Ascending aorta (tissue), 2 donors: Measurements from ENCODE around the gene NGEF. TPM values are rescaled to one million over a fixed set of nuclear protein-coding genes. Genes with fewer than 3 reads are reported as not detected.
A peak's percentile ranks its signal among the peaks of the same experiment; 100 is the strongest.

Experiments
- DNase-seq, 2 donors: peaks; one replicate each; pipeline ENCODE4 v3.0.0-alpha.2; 2019; ENCODE audit warnings: low spot score in 2 of 2
- H3K27ac ChIP-seq, 2 donors: fragments of 200-600 bp; sonication (generic); one replicate each; pipeline ENCODE4 v1.5.1; 2016 to 2017; ENCODE audit warnings: mild to moderate bottlenecking in 1 of 2
- H3K27me3 ChIP-seq: fragments of 200-600 bp; sonication (generic); one replicate; pipeline ENCODE4 v1.5.1; 2017
- H3K36me3 ChIP-seq, 2 donors: fragments of 200-600 bp; sonication (generic); one replicate each; pipeline ENCODE4 v1.5.1; 2016
- H3K4me1 ChIP-seq, 2 donors: fragments of 200-600 bp; sonication (generic); one replicate each; pipeline ENCODE4 v1.5.1; 2016 to 2017; ENCODE audit warnings: mild to moderate bottlenecking in 1 of 2
- H3K4me3 ChIP-seq, 2 donors: fragments of 200-600 bp; sonication (generic); one replicate each; pipeline ENCODE4 v1.5.1; 2016 to 2017; ENCODE audit warnings: mild to moderate bottlenecking in 1 of 2
- H3K9me3 ChIP-seq, 2 donors: fragments of 200-600 bp; sonication (generic); one replicate each; pipeline ENCODE4 v1.5.1; 2016
- intact Hi-C: fragments of 100-400 bp; cut with DNase I; formaldehyde crosslinking; loops from one replicate; pipeline ENCODE4 v1.15.1; 2023
- total RNA-seq: library from RNA; depleted of rRNA; stranded (reverse); fragments of >200 nt; gene quantifications from one replicate; pipeline ENCODE4 v1.1.0, GENCODE V29; 2016
- TF ChIP-seq, protein P1 (sequence below), 3 experiments: fragments of 200-600 bp in 2 of 3; fragments of 450-650 bp in 1 of 3; sonication (generic) in 2 of 3; IDR thresholded peaks; one replicate each; pipeline ENCODE4 v1.5.1; 2016 to 2019; ENCODE audit warnings: antibody characterized with exemption in 3 of 3, mild to moderate bottlenecking in 1 of 3, moderate library complexity in 1 of 3

The NGEF gene
- total RNA-seq, 1 donor from 2014 or later = 0.43 TPM

GRCh38 chr2:232846055-232846454, 167.0 kb downstream of the NGEF start:
- no peak overlapping the region for H3K27ac ChIP-seq
- H3K9me3 ChIP-seq = no peaks in the 10 kb centered on the region
- intact Hi-C loops = no loop called here
- TF ChIP-seq, protein P1, sequence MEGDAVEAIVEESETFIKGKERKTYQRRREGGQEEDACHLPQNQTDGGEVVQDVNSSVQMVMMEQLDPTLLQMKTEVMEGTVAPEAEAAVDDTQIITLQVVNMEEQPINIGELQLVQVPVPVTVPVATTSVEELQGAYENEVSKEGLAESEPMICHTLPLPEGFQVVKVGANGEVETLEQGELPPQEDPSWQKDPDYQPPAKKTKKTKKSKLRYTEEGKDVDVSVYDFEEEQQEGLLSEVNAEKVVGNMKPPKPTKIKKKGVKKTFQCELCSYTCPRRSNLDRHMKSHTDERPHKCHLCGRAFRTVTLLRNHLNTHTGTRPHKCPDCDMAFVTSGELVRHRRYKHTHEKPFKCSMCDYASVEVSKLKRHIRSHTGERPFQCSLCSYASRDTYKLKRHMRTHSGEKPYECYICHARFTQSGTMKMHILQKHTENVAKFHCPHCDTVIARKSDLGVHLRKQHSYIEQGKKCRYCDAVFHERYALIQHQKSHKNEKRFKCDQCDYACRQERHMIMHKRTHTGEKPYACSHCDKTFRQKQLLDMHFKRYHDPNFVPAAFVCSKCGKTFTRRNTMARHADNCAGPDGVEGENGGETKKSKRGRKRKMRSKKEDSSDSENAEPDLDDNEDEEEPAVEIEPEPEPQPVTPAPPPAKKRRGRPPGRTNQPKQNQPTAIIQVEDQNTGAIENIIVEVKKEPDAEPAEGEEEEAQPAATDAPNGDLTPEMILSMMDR (IDR thresholded peaks at IDR 0.05) = no peak
- H3K27me3 ChIP-seq = no peaks in the 10 kb centered on the region
- DNase-seq = no peak
- H3K4me3 ChIP-seq = no peak overlapping the region
- peaks cover 84 to 86% of the 10 kb centered on the region in 2 donors for H3K36me3 ChIP-seq
- H3K4me1 ChIP-seq = no peaks in the 10 kb centered on the region

DNA sequence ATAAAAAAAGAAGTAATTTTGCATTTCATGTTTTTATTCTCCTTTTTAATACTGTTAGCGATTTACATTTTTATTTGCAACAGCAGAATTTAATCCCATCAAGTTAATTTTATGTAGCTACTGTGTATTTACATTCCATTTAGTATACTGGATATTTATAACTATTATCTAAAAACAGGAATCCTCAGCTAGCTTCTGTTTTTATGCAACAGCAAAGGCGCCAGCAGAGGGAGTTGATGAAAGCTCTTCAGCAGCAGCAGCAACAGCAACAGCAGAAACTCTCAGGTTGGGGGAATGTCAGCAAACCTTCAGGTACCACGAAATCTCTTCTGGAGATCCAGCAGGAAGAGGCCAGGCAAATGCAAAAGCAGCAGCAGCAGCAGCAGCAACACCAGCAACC, 169.2 kb downstream of the NGEF start:
- H3K36me3 ChIP-seq = peaks cover 69 to 75% of the 10 kb centered on the region in 2 donors
- H3K9me3 ChIP-seq = no peaks in the 10 kb centered on the region
- no peak overlapping the region for H3K27ac ChIP-seq
- intact Hi-C loops = no loop called here
- no peak for DNase-seq
- H3K4me1 ChIP-seq = no peaks in the 10 kb centered on the region
- H3K27me3 ChIP-seq = no peaks in the 10 kb centered on the region
- H3K4me3 ChIP-seq = no peak overlapping the region
- TF ChIP-seq, protein P1 (IDR thresholded peaks at IDR 0.05) = no peak

DNA sequence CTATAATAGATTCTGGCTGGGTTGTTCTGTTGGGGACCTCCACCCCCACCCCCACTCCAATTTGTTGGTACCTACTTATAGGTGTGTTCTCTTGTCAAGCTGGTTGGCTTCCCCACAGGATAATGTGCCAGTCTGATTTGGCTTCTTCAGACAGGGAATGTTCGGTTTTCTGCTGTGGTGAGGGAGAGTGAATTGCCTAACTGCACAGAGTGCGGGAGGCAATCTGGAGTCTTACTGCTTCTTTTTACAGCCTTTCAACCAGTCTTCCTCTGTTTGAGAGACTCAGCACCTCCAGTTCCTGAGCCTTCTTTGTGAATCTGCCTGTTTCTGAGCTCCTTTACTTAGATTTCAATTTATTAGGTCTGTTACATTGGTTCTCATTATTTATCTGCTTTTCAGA, 170.4 kb downstream of the NGEF start:
- H3K36me3 ChIP-seq = peaks cover 58 to 68% of the 10 kb centered on the region in 2 donors
- no peak overlapping the region for H3K4me3 ChIP-seq
- H3K27me3 ChIP-seq = no peaks in the 10 kb centered on the region
- no peaks in the 10 kb centered on the region for H3K9me3 ChIP-seq
- intact Hi-C loops = no loop called here
- TF ChIP-seq, protein P1 (IDR thresholded peaks at IDR 0.05) = no peak
- H3K27ac ChIP-seq = no peak overlapping the region
- peaks cover 0 to 2% of the 10 kb centered on the region in 2 donors for H3K4me1 ChIP-seq
- DNase-seq = no peak

DNA sequence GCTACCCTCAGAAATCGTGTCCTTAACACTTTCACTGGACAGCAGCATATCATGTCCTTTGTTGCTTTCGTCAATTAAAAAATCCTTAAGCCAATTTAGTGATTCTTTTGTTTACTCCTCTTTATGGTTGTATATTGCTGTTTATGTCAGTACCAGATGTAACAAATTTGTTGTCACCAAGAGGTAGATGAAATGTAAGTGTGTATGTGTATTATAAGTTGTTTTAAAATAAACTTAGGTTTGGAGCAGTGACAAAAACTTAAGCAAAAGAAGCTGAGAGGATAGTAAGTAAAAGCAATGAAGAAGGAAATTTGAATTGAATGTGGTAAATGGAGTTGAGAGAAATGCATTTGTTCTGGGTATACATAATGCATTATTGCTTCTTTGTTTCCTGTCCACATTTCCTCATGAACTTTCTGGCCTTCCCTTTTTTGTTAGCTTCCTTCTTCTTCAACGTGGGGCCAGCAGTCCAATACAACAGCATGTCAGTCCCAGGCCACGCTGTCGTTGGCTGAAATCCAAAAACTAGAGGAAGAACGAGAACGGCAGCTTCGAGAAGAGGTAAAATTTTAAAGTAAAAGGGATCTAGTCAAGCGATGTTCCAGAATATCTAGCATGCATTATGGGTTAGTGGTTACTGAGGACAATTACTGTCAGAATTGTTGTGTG, 173.5 kb downstream of the NGEF start:
- H3K27ac ChIP-seq = no peak overlapping the region
- H3K27me3 ChIP-seq = no peaks in the 10 kb centered on the region
- H3K36me3 ChIP-seq = peaks cover 40 to 68% of the 10 kb centered on the region in 2 donors
- TF ChIP-seq, protein P1 (IDR thresholded peaks at IDR 0.05) = no peak
- intact Hi-C loops = no loop called here
- peaks cover 0 to 2% of the 10 kb centered on the region in 2 donors for H3K4me1 ChIP-seq
- H3K4me3 ChIP-seq = no peak overlapping the region
- H3K9me3 ChIP-seq = no peaks in the 10 kb centered on the region
- peak in 1 of 2 donors; percentile 48 for DNase-seq

DNA sequence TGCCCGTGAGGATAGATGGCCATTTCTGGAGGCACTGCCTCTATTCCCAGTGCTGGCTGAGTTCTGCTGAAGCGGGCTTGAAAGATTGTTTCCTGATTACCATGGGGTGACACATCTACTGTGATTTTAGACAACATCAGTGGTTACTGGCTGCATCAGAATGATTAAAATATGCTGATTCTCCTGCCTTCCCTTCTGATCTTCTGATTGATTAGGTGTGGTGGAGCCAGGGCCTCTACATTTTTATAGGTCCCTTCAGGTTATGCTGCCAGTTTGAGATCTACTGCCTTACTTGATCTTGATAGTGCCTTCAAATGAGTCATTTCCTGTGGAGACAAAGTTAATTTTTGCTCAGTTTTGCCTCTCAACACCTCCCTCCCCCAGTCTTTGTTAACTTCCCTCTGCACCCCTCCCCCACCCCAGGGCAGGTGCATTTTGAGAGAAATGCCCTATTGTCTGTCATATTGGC, 174.6 kb downstream of the NGEF start:
- no peaks in the 10 kb centered on the region for H3K9me3 ChIP-seq
- no peak overlapping the region for H3K4me3 ChIP-seq
- peaks cover 39 to 71% of the 10 kb centered on the region in 2 donors for H3K36me3 ChIP-seq
- DNase-seq = no peak
- H3K27ac ChIP-seq = no peak overlapping the region
- TF ChIP-seq, protein P1 (IDR thresholded peaks at IDR 0.05) = no peak
- H3K4me1 ChIP-seq = peaks cover 0 to 2% of the 10 kb centered on the region in 2 donors
- H3K27me3 ChIP-seq = no peaks in the 10 kb centered on the region
- intact Hi-C loops = no loop called here
